Measurements from ENCODE around the gene XCR1. TPM values are rescaled to one million over a fixed set of nuclear protein-coding genes. Genes with fewer than 3 reads are reported as not detected.

Gene XCR1
- total and polyA plus RNA-seq, 2 donors (not counting 1 experiment from before 2014, with no cell fraction given): 0.01 TPM; not detected in 1

- H3K4me3 Mint-ChIP-seq: no peak overlapping the region
- Histone ChIP-seq H3K9me3 (ENCODE audit: control extremely low read depth in 1 of 3, control insufficient read depth in 2 of 3, insufficient read depth in 1 of 3, low read length in 2 of 3) (no peaks in the 10 kb centered on the region), H3K27me3 (replicated peaks in 1 of 4; ENCODE audit: control extremely low read depth in 1 of 4, control insufficient read depth in 3 of 4, insufficient read depth in 4 of 4, low read length in 3 of 4) (no peaks in the 10 kb centered on the region), H3K4me2 (replicated peaks; ENCODE audit: low read depth, low read length, poor library complexity, severe bottlenecking) (no peak overlapping the region), H3K4me1 (ENCODE audit: control insufficient read depth in 2 of 2, insufficient read depth in 2 of 2, low read length in 2 of 2) (peaks cover 7 to 11% of the 10 kb centered on the region in 2 donors), H2AFZ (ENCODE audit: insufficient read depth, low read depth, low read length, poor library complexity, severe bottlenecking) (no peak overlapping the region), H3K36me3 (replicated peaks in 1 of 2; ENCODE audit: control extremely low read depth in 1 of 2, control insufficient read depth in 1 of 2, extremely low read depth in 1 of 2, insufficient read depth in 2 of 2, low read length in 1 of 2) (peaks cover 0 to 69% of the 10 kb centered on the region in 2 experiments), H4K20me1 (ENCODE audit: control insufficient read depth, insufficient read depth, low read length, poor library complexity, severe bottlenecking) (no peaks in the 10 kb centered on the region), H3K79me2 (ENCODE audit: control insufficient read depth, insufficient read depth, low read length) (no peaks in the 10 kb centered on the region), H3K4me3 (ENCODE audit: control extremely low read depth in 1 of 5, extremely low read depth in 1 of 5, insufficient read depth in 1 of 5, low read depth in 2 of 5, low read length in 4 of 5) (no peak overlapping the region), H3K9ac (ENCODE audit: low read length) (no peak overlapping the region), H3K27ac (ENCODE audit: low read length in 2 of 2) (no peak overlapping the region)
- no peaks in the 10 kb centered on the region for H3K9me3 Mint-ChIP-seq (ENCODE audit: insufficient read depth)
- no CpG with 5 or more reads among the region's 2 CpGs for WGBS (ENCODE audit: insufficient coverage)
- H3K27me3 Mint-ChIP-seq: no peaks in the 10 kb centered on the region
- CTCF ChIA-PET: interaction anchor here (1.3 to 1.4 kb wide), 2 partner anchors 110 to 115 kb away, joined by 3 read pairs; no protein-coding TSS in a partner anchor
- POLR2A ChIA-PET: no interaction called here
- intact Hi-C loops (cut with micrococcal nuclease): no loop called here
- TF ChIP-seq, protein P1, sequence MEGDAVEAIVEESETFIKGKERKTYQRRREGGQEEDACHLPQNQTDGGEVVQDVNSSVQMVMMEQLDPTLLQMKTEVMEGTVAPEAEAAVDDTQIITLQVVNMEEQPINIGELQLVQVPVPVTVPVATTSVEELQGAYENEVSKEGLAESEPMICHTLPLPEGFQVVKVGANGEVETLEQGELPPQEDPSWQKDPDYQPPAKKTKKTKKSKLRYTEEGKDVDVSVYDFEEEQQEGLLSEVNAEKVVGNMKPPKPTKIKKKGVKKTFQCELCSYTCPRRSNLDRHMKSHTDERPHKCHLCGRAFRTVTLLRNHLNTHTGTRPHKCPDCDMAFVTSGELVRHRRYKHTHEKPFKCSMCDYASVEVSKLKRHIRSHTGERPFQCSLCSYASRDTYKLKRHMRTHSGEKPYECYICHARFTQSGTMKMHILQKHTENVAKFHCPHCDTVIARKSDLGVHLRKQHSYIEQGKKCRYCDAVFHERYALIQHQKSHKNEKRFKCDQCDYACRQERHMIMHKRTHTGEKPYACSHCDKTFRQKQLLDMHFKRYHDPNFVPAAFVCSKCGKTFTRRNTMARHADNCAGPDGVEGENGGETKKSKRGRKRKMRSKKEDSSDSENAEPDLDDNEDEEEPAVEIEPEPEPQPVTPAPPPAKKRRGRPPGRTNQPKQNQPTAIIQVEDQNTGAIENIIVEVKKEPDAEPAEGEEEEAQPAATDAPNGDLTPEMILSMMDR (IDR thresholded peaks at IDR 0.05): no peak
- TF ChIP-seq EZH2 (IDR thresholded peaks at IDR 0.05; ENCODE audit: borderline replicate concordance, insufficient read depth, low read depth, low read length, poor library complexity, severe bottlenecking): no peak
- no peak for ATAC-seq (ENCODE audit: low read depth)
- H3K27ac Mint-ChIP-seq: no peak overlapping the region
- peaks cover 15% of the 10 kb centered on the region for H3K4me1 Mint-ChIP-seq
- no peak for DNase-seq
Measured at GRCh38 chr3:45968706-45969105, 58.6 kb downstream of the XCR1 start.

GRCh38 chr3:45968149-45968548 lies 59.1 kb downstream of the XCR1 start:
- peaks cover 11% of the 10 kb centered on the region for H3K4me1 Mint-ChIP-seq

More at GRCh38 chr3:45968149-45968548, 59.1 kb downstream of the XCR1 start:
- no peaks in the 10 kb centered on the region for H3K79me2 ChIP-seq (ENCODE audit: control insufficient read depth, insufficient read depth, low read length)
- H3K4me3 Mint-ChIP-seq: no peak overlapping the region
- no peak for DNase-seq
- H3K4me1 ChIP-seq (ENCODE audit: control insufficient read depth in 2 of 2, insufficient read depth in 2 of 2, low read length in 2 of 2): peaks cover 7 to 11% of the 10 kb centered on the region in 2 donors
- no peak for ATAC-seq (ENCODE audit: low read depth)
- no peak overlapping the region for H3K4me3 ChIP-seq (ENCODE audit: control extremely low read depth in 1 of 5, extremely low read depth in 1 of 5, insufficient read depth in 1 of 5, low read depth in 2 of 5, low read length in 4 of 5)
- POLR2A ChIA-PET: no interaction called here
- no peaks in the 10 kb centered on the region for H3K27me3 ChIP-seq (replicated peaks in 1 of 4; ENCODE audit: control extremely low read depth in 1 of 4, control insufficient read depth in 3 of 4, insufficient read depth in 4 of 4, low read length in 3 of 4)
- no peak overlapping the region for H3K27ac Mint-ChIP-seq
- intact Hi-C loops (cut with micrococcal nuclease): no loop called here
- H3K27ac ChIP-seq (ENCODE audit: low read length in 2 of 2): no peak overlapping the region
- no peaks in the 10 kb centered on the region for H3K27me3 Mint-ChIP-seq
- no peak overlapping the region for H2AFZ ChIP-seq (ENCODE audit: insufficient read depth, low read depth, low read length, poor library complexity, severe bottlenecking)
- H3K9me3 ChIP-seq (ENCODE audit: control extremely low read depth in 1 of 3, control insufficient read depth in 2 of 3, insufficient read depth in 1 of 3, low read length in 2 of 3): no peaks in the 10 kb centered on the region
- no peak overlapping the region for H3K4me2 ChIP-seq (replicated peaks; ENCODE audit: low read depth, low read length, poor library complexity, severe bottlenecking)
- CTCF ChIA-PET: interaction anchor here (0.6 to 1.4 kb wide), 3 partner anchors 30 to 110 kb away, joined by 3 read pairs; no protein-coding TSS in a partner anchor
- H4K20me1 ChIP-seq (ENCODE audit: control insufficient read depth, insufficient read depth, low read length, poor library complexity, severe bottlenecking): no peaks in the 10 kb centered on the region
- TF ChIP-seq, protein P1 (IDR thresholded peaks at IDR 0.05): no peak
- no peak for TF ChIP-seq EZH2 (IDR thresholded peaks at IDR 0.05; ENCODE audit: borderline replicate concordance, insufficient read depth, low read depth, low read length, poor library complexity, severe bottlenecking)
- 99% methylated on average over 9 of the region's 9 CpGs for WGBS (ENCODE audit: insufficient coverage)
- no peak overlapping the region for H3K9ac ChIP-seq (ENCODE audit: low read length)
- H3K9me3 Mint-ChIP-seq (ENCODE audit: insufficient read depth): no peaks in the 10 kb centered on the region
- H3K36me3 ChIP-seq (replicated peaks in 1 of 2; ENCODE audit: control extremely low read depth in 1 of 2, control insufficient read depth in 1 of 2, extremely low read depth in 1 of 2, insufficient read depth in 2 of 2, low read length in 1 of 2): peaks cover 0 to 74% of the 10 kb centered on the region in 2 experiments

Data from B cell (primary cell).